Lower lobe of right lung (tissue), 2 donors: ENCODE measurements around the gene ROBO1. TPM values are rescaled to one million over a fixed set of nuclear protein-coding genes. Genes with fewer than 3 reads are reported as not detected.

Source experiments
- ATAC-seq, 2 donors: fragments of 200-7000 bp; cut with Tn5 transposase; one replicate each; pipeline ENCODE4 v1.9.1; 2020 to 2022; ENCODE audit warnings: mild to moderate bottlenecking in 2 of 2, moderate library complexity in 2 of 2
- DNase-seq: peaks from one replicate; pipeline ENCODE4 v3.0.0-alpha.2; 2020
- H3K27ac ChIP-seq: fragments of 200-600 bp; one replicate; pipeline ENCODE4 v1.8.0; 2022
- H3K27me3 ChIP-seq: fragments of 200-600 bp; one replicate; pipeline ENCODE4 v1.8.0; 2022; ENCODE audit warnings: low read depth
- H3K36me3 ChIP-seq: fragments of 200-600 bp; one replicate; pipeline ENCODE4 v1.8.0; 2022; ENCODE audit warnings: mild to moderate bottlenecking
- H3K4me1 ChIP-seq: fragments of 200-600 bp; one replicate; pipeline ENCODE4 v1.8.0; 2022
- H3K4me3 ChIP-seq: fragments of 200-600 bp; one replicate; pipeline ENCODE4 v1.8.0; 2022; ENCODE audit warnings: mild to moderate bottlenecking
- H3K9me3 ChIP-seq: fragments of 200-600 bp; one replicate; pipeline ENCODE4 v1.8.0; 2022
- CTCF ChIP-seq: fragments of 200-600 bp; IDR thresholded peaks from one replicate; pipeline ENCODE4 v1.8.0; 2022; ENCODE audit warnings: antibody characterized with exemption, mild to moderate bottlenecking
- intact Hi-C: fragments of 100-400 bp; cut with DNase I; formaldehyde crosslinking; loops from one replicate; pipeline ENCODE4 v1.11.0; 2022
- total RNA-seq: library from RNA; stranded (reverse); fragmentation: NEBNext Ultra II Directional; extraction: Animal tissue kit (Norgen Biotek cat#: 25700); gene quantifications from one replicate; pipeline ENCODE4 v1.2.1, GENCODE V29; 2021
- donor health status: DM: no; HTN: yes; CAD: no; lungs with severe emphysema.

ROBO1 gene
- total RNA-seq, 1 donor from 2014 or later, result 14.8 TPM

- Histone ChIP-seq H3K27me3 (no peaks in the 10 kb centered on the region), H3K4me3 (no peak overlapping the region), H3K9me3 (no peaks in the 10 kb centered on the region), H3K27ac (no peak overlapping the region), H3K36me3 (no peaks in the 10 kb centered on the region), H3K4me1 (no peaks in the 10 kb centered on the region)
- ATAC-seq, result no peak
- TF ChIP-seq CTCF, result no peak
- intact Hi-C loops, result no loop called here
- no peak for DNase-seq
These were observed 628.3 kb downstream of the ROBO1 start for GRCh38 chr3:79139395-79140068.

- no peak for ATAC-seq
- no peaks in the 10 kb centered on the region for H3K36me3 ChIP-seq
These were observed 642.3 kb downstream of the ROBO1 start for GRCh38 chr3:79125313-79125984.

DNA sequence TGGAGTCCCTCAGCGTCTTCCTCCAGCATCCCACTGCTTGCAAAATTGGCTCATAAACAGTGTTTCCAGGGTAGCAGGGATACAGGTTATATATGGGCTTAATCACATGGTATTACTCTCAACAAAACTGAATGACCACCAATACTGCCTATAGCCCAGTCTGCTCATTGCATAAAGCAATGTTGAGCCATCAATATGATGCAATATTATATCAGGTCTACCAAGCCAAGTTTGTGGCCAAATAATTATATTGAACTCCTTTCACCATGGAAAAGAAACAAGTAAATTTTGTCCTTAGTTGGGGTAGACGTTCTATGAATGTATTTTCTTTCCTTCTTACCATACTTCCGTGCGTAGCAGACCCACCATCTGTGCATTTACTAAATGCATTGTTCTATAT is 652.3 kb downstream of the ROBO1 start:
- ATAC-seq, result no peak
- Histone ChIP-seq H3K4me3 (no peak overlapping the region), H3K4me1 (no peaks in the 10 kb centered on the region), H3K27me3 (no peaks in the 10 kb centered on the region), H3K36me3 (no peaks in the 10 kb centered on the region), H3K9me3 (no peaks in the 10 kb centered on the region), H3K27ac (no peak overlapping the region)
- TF ChIP-seq CTCF, result no peak
- intact Hi-C loops, result no loop called here
- DNase-seq, result no peak

More at GRCh38 chr3:79125313-79125984, 642.3 kb downstream of the ROBO1 start:
- no peak for TF ChIP-seq CTCF
- H3K9me3 ChIP-seq, result no peaks in the 10 kb centered on the region
- no peak for DNase-seq
- no peak overlapping the region for H3K27ac ChIP-seq
- H3K4me3 ChIP-seq, result no peak overlapping the region
- H3K4me1 ChIP-seq, result no peaks in the 10 kb centered on the region
- intact Hi-C loops, result no loop called here
- H3K27me3 ChIP-seq, result no peaks in the 10 kb centered on the region

DNA sequence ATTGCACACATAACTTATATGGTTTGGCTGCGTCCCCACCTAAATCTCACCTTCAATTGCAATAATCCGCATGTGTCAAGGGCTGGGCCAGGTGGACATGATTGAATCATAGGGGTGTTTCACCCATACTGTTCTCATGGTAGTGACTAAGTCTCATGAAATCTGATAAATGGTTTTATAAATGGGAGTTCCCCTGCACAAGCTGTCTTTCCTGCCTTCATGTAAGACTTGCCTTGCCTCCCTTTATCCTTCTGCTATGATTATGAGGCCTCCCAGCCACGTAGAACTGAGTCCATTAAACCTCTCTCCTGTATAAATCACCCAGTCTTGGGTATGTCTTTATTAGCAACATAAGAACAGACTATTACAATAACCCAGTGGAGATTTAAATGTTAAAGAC is 653.9 kb downstream of the ROBO1 start:
- H3K27me3 ChIP-seq, result no peaks in the 10 kb centered on the region
- no peak overlapping the region for H3K4me3 ChIP-seq
- no peak overlapping the region for H3K27ac ChIP-seq
- H3K4me1 ChIP-seq, result no peaks in the 10 kb centered on the region
- no peak for DNase-seq
- TF ChIP-seq CTCF, result no peak
- intact Hi-C loops, result no loop called here
- no peak for ATAC-seq
- H3K9me3 ChIP-seq, result no peaks in the 10 kb centered on the region
- H3K36me3 ChIP-seq, result no peaks in the 10 kb centered on the region

- no peak overlapping the region for H3K27ac ChIP-seq
- no peaks in the 10 kb centered on the region for H3K36me3 ChIP-seq
- H3K27me3 ChIP-seq, result no peaks in the 10 kb centered on the region
- no peak for TF ChIP-seq CTCF
- H3K4me3 ChIP-seq, result no peak overlapping the region
- intact Hi-C loops, result no loop called here
- H3K9me3 ChIP-seq, result no peaks in the 10 kb centered on the region
- no peaks in the 10 kb centered on the region for H3K4me1 ChIP-seq
- ATAC-seq (no peak), DNase-seq (no peak)
These were observed 656.3 kb downstream of the ROBO1 start for GRCh38 chr3:79111375-79112052.
